ENCODE data around the gene CA5B.

DNA sequence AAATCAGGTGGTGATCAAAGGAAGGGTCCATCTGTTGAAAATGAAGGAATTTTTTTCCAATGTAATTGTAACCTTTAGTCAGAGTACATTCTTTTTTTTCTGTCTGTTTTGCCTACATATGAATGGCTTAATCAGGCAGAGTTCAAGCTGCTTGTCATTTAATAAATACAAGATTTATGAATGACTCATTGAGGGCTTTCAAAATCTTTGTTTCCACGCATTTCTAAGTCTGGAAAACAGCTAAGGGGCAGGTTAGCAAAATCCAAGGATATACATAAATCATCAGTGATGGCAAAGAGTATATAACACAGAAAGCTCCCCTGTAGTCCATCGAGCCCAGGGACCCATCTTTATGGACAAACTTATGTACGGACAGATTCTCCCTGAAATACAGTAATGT is 1.8 kb downstream of the CA5B start:
- TF ChIP-seq, protein P1, sequence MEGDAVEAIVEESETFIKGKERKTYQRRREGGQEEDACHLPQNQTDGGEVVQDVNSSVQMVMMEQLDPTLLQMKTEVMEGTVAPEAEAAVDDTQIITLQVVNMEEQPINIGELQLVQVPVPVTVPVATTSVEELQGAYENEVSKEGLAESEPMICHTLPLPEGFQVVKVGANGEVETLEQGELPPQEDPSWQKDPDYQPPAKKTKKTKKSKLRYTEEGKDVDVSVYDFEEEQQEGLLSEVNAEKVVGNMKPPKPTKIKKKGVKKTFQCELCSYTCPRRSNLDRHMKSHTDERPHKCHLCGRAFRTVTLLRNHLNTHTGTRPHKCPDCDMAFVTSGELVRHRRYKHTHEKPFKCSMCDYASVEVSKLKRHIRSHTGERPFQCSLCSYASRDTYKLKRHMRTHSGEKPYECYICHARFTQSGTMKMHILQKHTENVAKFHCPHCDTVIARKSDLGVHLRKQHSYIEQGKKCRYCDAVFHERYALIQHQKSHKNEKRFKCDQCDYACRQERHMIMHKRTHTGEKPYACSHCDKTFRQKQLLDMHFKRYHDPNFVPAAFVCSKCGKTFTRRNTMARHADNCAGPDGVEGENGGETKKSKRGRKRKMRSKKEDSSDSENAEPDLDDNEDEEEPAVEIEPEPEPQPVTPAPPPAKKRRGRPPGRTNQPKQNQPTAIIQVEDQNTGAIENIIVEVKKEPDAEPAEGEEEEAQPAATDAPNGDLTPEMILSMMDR (conservative IDR thresholded peaks at IDR 0.05 in 1 of 2, IDR thresholded peaks at IDR 0.05 in 1 of 2; ENCODE audit: extremely low read depth in 1 of 2, insufficient read depth in 1 of 2, low read depth in 1 of 2, low read length in 2 of 2): no peak
- no peak for TF ChIP-seq EZH2 (IDR thresholded peaks at IDR 0.05; ENCODE audit: borderline replicate concordance, low read length)

All from mammary epithelial cell (primary cell).